G401 (cell line): ENCODE results near the gene KCNJ10. TPM values are rescaled to one million over a fixed set of nuclear protein-coding genes. Genes with fewer than 3 reads are reported as not detected.
A peak's percentile ranks its signal among the peaks of the same experiment; 100 is the strongest.
"Not testable (repeated sequence)": the region's sequence is repeated elsewhere in the genome, so short reads cannot be mapped to it uniquely, and the experiment has no call there.

Experiments
- DNase-seq: peaks from one replicate; pipeline ENCODE4 v3.0.0-alpha.2; 2015; ENCODE audit warnings: low spot score
- in situ Hi-C: cut with HindIII; loops from 2 replicates; pipeline ENCODE4 v1.10.0; 2016; ENCODE audit warnings: low sequenced_read_pairs, mixed read lengths
- total RNA-seq: library from RNA; depleted of rRNA; stranded (reverse); fragments of >200 nt; shearing (Covaris generic); gene quantifications from 2 replicates; pipeline ENCODE4 v1.2.3, GENCODE V29; 2014

Gene KCNJ10
- total RNA-seq, 1 experiment from 2014 or later, result not detected

- in situ Hi-C loops, result no loop called here
- DNase-seq, result no peak
Observed at GRCh38 chr1:160066829-160067745, 2.9 kb downstream of the KCNJ10 start.

- DNase-seq, result no peak
- in situ Hi-C loops, result no loop called here
Observed at GRCh38 chr1:160064746-160065145, 5.2 kb downstream of the KCNJ10 start.

- in situ Hi-C loops, result no loop called here
- DNase-seq, result no peak
Observed at GRCh38 chr1:160064164-160064563, 5.8 kb downstream of the KCNJ10 start.

- in situ Hi-C loops, result no loop called here
Observed at GRCh38 chr1:160063176-160063575, 6.8 kb downstream of the KCNJ10 start.

GRCh38 chr1:160062230-160062532, 7.8 kb downstream of the KCNJ10 start:
- DNase-seq, result peak; percentile 44
- in situ Hi-C loops, result no loop called here

More at GRCh38 chr1:160063176-160063575, 6.8 kb downstream of the KCNJ10 start:
- DNase-seq, result no peak

- in situ Hi-C loops, result no loop called here
- DNase-seq, result no peak
Observed at GRCh38 chr1:160061369-160062229, 8.4 kb downstream of the KCNJ10 start.

GRCh38 chr1:160058087-160058486, 11.9 kb downstream of the KCNJ10 start:
- peak; percentile 67 for DNase-seq
- in situ Hi-C loops, result no loop called here

GRCh38 chr1:160056648-160057169, 13.3 kb downstream of the KCNJ10 start:
- no peak for DNase-seq
- in situ Hi-C loops, result no loop called here

- in situ Hi-C loops, result no loop called here
- no peak for DNase-seq
Observed at GRCh38 chr1:160053548-160054365, 16.2 kb downstream of the KCNJ10 start.

- no peak for DNase-seq
- in situ Hi-C loops, result no loop called here
Observed at GRCh38 chr1:160052936-160053335, 17.0 kb downstream of the KCNJ10 start.

GRCh38 chr1:160050619-160051018, 19.3 kb downstream of the KCNJ10 start:
- DNase-seq, result no peak
- in situ Hi-C loops, result no loop called here

- not testable (repeated sequence) for DNase-seq
Observed at GRCh38 chr1:160050182-160050581, 19.8 kb downstream of the KCNJ10 start.

GRCh38 chr1:160049101-160049500, 20.9 kb downstream of the KCNJ10 start:
- in situ Hi-C loops, result no loop called here
- no peak for DNase-seq

More at GRCh38 chr1:160050182-160050581, 19.8 kb downstream of the KCNJ10 start:
- in situ Hi-C loops, result not testable (repeated sequence)

- no peak for DNase-seq
- in situ Hi-C loops, result no loop called here
Observed at GRCh38 chr1:160048335-160048734, 21.6 kb downstream of the KCNJ10 start.

- in situ Hi-C loops, result no loop called here
- DNase-seq, result no peak
Observed at GRCh38 chr1:160047111-160047991, 22.6 kb downstream of the KCNJ10 start.

GRCh38 chr1:160046494-160047110, 23.4 kb downstream of the KCNJ10 start:
- peak; percentile 68 for DNase-seq
- in situ Hi-C loops, result no loop called here

- in situ Hi-C loops, result no loop called here
- no peak for DNase-seq
Observed at GRCh38 chr1:160045653-160046052, 24.3 kb downstream of the KCNJ10 start.

- DNase-seq, result no peak
- in situ Hi-C loops, result no loop called here
Observed at GRCh38 chr1:160043543-160043942, 26.4 kb downstream of the KCNJ10 start.
